ENCODE data around the gene PTPRJ.

DNA sequence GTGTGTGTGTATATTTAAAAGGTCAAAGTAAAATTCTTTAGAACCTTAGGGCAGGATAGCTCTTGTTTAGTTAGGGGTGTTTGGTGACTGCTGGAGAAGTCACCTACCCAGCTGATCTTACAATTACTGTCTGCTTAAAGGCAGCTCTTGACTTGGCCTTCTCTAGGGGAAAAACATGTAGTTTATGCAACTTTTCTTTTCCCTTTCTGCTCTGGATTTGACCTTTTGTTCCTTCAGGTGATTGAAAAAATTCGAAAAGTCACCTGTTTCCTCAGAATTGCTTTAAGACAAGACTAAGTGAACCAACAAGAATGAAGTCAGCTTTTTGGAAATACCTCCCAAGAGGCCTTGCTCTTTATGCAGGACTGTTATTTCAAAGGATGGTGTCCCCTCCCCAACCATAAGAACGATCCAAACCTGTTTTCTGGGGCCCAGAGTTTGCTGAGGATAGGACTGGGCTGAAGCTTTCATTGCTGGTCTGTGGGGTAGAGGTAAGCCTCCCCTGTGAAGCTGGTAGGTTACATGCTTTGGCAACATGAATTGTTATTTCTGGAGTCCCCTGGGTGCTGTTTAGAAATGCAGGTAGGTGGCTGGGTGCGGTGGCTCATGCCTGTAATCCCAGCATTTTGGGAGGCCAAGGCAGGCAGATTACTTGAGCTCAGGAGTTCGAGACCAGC lies 111.2 kb downstream of the PTPRJ start:
- TF ChIP-seq, protein P1, sequence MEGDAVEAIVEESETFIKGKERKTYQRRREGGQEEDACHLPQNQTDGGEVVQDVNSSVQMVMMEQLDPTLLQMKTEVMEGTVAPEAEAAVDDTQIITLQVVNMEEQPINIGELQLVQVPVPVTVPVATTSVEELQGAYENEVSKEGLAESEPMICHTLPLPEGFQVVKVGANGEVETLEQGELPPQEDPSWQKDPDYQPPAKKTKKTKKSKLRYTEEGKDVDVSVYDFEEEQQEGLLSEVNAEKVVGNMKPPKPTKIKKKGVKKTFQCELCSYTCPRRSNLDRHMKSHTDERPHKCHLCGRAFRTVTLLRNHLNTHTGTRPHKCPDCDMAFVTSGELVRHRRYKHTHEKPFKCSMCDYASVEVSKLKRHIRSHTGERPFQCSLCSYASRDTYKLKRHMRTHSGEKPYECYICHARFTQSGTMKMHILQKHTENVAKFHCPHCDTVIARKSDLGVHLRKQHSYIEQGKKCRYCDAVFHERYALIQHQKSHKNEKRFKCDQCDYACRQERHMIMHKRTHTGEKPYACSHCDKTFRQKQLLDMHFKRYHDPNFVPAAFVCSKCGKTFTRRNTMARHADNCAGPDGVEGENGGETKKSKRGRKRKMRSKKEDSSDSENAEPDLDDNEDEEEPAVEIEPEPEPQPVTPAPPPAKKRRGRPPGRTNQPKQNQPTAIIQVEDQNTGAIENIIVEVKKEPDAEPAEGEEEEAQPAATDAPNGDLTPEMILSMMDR (IDR thresholded peaks at IDR 0.05) = no peak
- no peak for TF ChIP-seq POLR2A (IDR thresholded peaks at IDR 0.05)

Data from right lobe of liver (tissue), 4 donors.